SJCRH30 (cell line): Measurements from ENCODE around the gene IPO13. TPM values are rescaled to one million over a fixed set of nuclear protein-coding genes. Genes with fewer than 3 reads are reported as not detected.

Experiments used
- DNase-seq, 2 experiments: peaks; one replicate each; pipeline ENCODE4 v3.0.0-alpha.2; 2015 to 2020
- H3K27ac ChIP-seq: fragments of 250-450 bp; sonication (Bioruptor Pico); 2 replicates; pipeline ENCODE4 v1.5.1; 2020; ENCODE audit warnings: mild to moderate bottlenecking, moderate library complexity
- H3K27me3 ChIP-seq: fragments of 250-450 bp; sonication (Bioruptor Pico); 2 replicates; pipeline ENCODE4 v1.5.1; 2020; ENCODE audit warnings: mild to moderate bottlenecking, moderate library complexity
- H3K36me3 ChIP-seq: fragments of 250-450 bp; sonication (Bioruptor Pico); 2 replicates; pipeline ENCODE4 v1.5.1; 2020; ENCODE audit warnings: mild to moderate bottlenecking, moderate library complexity
- H3K4me1 ChIP-seq: fragments of 250-450 bp; sonication (Bioruptor Pico); 2 replicates; pipeline ENCODE4 v1.5.1; 2020; ENCODE audit warnings: mild to moderate bottlenecking, moderate library complexity
- H3K4me3 ChIP-seq: fragments of 250-450 bp; sonication (Bioruptor Pico); 2 replicates; pipeline ENCODE4 v1.5.1; 2020; ENCODE audit warnings: mild to moderate bottlenecking, moderate library complexity
- H3K9me3 ChIP-seq: fragments of 250-450 bp; sonication (Bioruptor Pico); replicated peaks from 2 replicates; pipeline ENCODE4 v1.5.1; 2020; ENCODE audit warnings: mild to moderate bottlenecking, moderate library complexity
- total RNA-seq: library from RNA; depleted of rRNA; stranded (reverse); fragments of >200 nt; shearing (Covaris generic); gene quantifications from 2 replicates; pipeline ENCODE4 v1.2.3, GENCODE V29; 2014

IPO13 gene
- total RNA-seq, 1 experiment from 2014 or later = 17.7 TPM

GRCh38 chr1:43978551-43979260, 32.0 kb downstream of the IPO13 start, which contains the start of gene B4GALT2:
Gene B4GALT2, plus strand, starts transcription at chr1:43979210. Its CDS starts 1,951 bp downstream, at chr1:43981161.
- Histone ChIP-seq H3K36me3 (peaks cover 12% of the 10 kb centered on the region), H3K27ac (peak within 1 kb of the TSS; percentile 53), H3K9me3 (no peaks in the 10 kb centered on the region), H3K4me1 (peaks cover 7% of the 10 kb centered on the region; the same call in 1 of the 2 replicates), H3K27me3 (no peaks in the 10 kb centered on the region), H3K4me3 (peak within 1 kb of the TSS; percentile 80)
- peak; percentile 49 to 66 for DNase-seq

GRCh38 chr1:43979261-43979527, 32.4 kb downstream of the IPO13 start:
- Histone ChIP-seq H3K4me1 (peaks cover 7% of the 10 kb centered on the region; the same call in 1 of the 2 replicates), H3K27ac (peak overlapping the region; percentile 53), H3K36me3 (peaks cover 12% of the 10 kb centered on the region), H3K9me3 (no peaks in the 10 kb centered on the region), H3K4me3 (peak overlapping the region; percentile 67), H3K27me3 (no peaks in the 10 kb centered on the region)
- no peak for DNase-seq

- H3K27me3 ChIP-seq = no peaks in the 10 kb centered on the region
- peaks cover 12% of the 10 kb centered on the region for H3K36me3 ChIP-seq
- H3K9me3 ChIP-seq = no peaks in the 10 kb centered on the region
- peaks cover 7% of the 10 kb centered on the region; the same call in 1 of the 2 replicates for H3K4me1 ChIP-seq
- H3K27ac ChIP-seq = peak overlapping the region; percentile 53
- H3K4me3 ChIP-seq = peak overlapping the region; percentile 67
- DNase-seq = peak; percentile 65 to 79
Observed at GRCh38 chr1:43979528-43980254, 32.9 kb downstream of the IPO13 start.

- H3K27ac ChIP-seq = peak overlapping the region; percentile 53
- H3K4me3 ChIP-seq = peak overlapping the region; percentile 67
- H3K9me3 ChIP-seq = no peaks in the 10 kb centered on the region
- peaks cover 7% of the 10 kb centered on the region; the same call in 1 of the 2 replicates for H3K4me1 ChIP-seq
- no peak for DNase-seq
- no peaks in the 10 kb centered on the region for H3K27me3 ChIP-seq
- H3K36me3 ChIP-seq = peaks cover 14% of the 10 kb centered on the region
Observed at GRCh38 chr1:43980255-43981134, 33.7 kb downstream of the IPO13 start.

GRCh38 chr1:43981135-43981491, 34.4 kb downstream of the IPO13 start:
- peaks cover 7% of the 10 kb centered on the region; the same call in 1 of the 2 replicates for H3K4me1 ChIP-seq
- no peaks in the 10 kb centered on the region for H3K27me3 ChIP-seq
- H3K4me3 ChIP-seq = no peak overlapping the region
- H3K9me3 ChIP-seq = no peaks in the 10 kb centered on the region
- no peak for DNase-seq
- peaks cover 17% of the 10 kb centered on the region for H3K36me3 ChIP-seq
- no peak overlapping the region for H3K27ac ChIP-seq

GRCh38 chr1:43981636-43982035, 34.9 kb downstream of the IPO13 start:
- Histone ChIP-seq H3K27me3 (no peaks in the 10 kb centered on the region), H3K9me3 (no peaks in the 10 kb centered on the region), H3K27ac (no peak overlapping the region), H3K4me3 (no peak overlapping the region), H3K36me3 (peaks cover 13% of the 10 kb centered on the region), H3K4me1 (peaks cover 7% of the 10 kb centered on the region; the same call in 1 of the 2 replicates)
- no peak for DNase-seq

- Histone ChIP-seq H3K9me3 (no peaks in the 10 kb centered on the region), H3K27me3 (no peaks in the 10 kb centered on the region), H3K4me1 (peaks cover 7% of the 10 kb centered on the region; the same call in 1 of the 2 replicates), H3K36me3 (peaks cover 8% of the 10 kb centered on the region), H3K27ac (no peak overlapping the region), H3K4me3 (no peak overlapping the region)
- DNase-seq = no peak
Observed at GRCh38 chr1:43982241-43982640, 35.5 kb downstream of the IPO13 start.

GRCh38 chr1:43982808-43983207, 36.1 kb downstream of the IPO13 start:
- Histone ChIP-seq H3K9me3 (no peaks in the 10 kb centered on the region), H3K4me3 (no peak overlapping the region), H3K36me3 (peaks cover 5% of the 10 kb centered on the region), H3K27ac (no peak overlapping the region), H3K4me1 (peaks cover 5% of the 10 kb centered on the region; the same call in 1 of the 2 replicates), H3K27me3 (no peaks in the 10 kb centered on the region)
- no peak for DNase-seq

GRCh38 chr1:43983253-43983899, 36.6 kb downstream of the IPO13 start:
- Histone ChIP-seq H3K4me3 (no peak overlapping the region), H3K27ac (no peak overlapping the region), H3K4me1 (peaks cover 5% of the 10 kb centered on the region; the same call in 1 of the 2 replicates), H3K9me3 (no peaks in the 10 kb centered on the region), H3K36me3 (peaks cover 5% of the 10 kb centered on the region), H3K27me3 (no peaks in the 10 kb centered on the region)
- DNase-seq = no peak

GRCh38 chr1:43984855-43985254, 38.1 kb downstream of the IPO13 start:
- Histone ChIP-seq H3K4me3 (no peak overlapping the region), H3K27me3 (no peaks in the 10 kb centered on the region), H3K27ac (no peak overlapping the region), H3K36me3 (peaks cover 5% of the 10 kb centered on the region), H3K9me3 (no peaks in the 10 kb centered on the region), H3K4me1 (peaks cover 4% of the 10 kb centered on the region; the same call in 1 of the 2 replicates)
- no peak for DNase-seq

- no peak for DNase-seq
- H3K36me3 ChIP-seq = peaks cover 5% of the 10 kb centered on the region
Observed at GRCh38 chr1:43985984-43986595, 39.3 kb downstream of the IPO13 start.

GRCh38 chr1:43986712-43987111, 40.0 kb downstream of the IPO13 start:
- DNase-seq = no peak
- Histone ChIP-seq H3K27ac (no peak overlapping the region), H3K27me3 (no peaks in the 10 kb centered on the region), H3K9me3 (no peaks in the 10 kb centered on the region), H3K4me3 (no peak overlapping the region), H3K4me1 (no peaks in the 10 kb centered on the region; the same call in 1 of the 2 replicates), H3K36me3 (peaks cover 5% of the 10 kb centered on the region)

More at GRCh38 chr1:43985984-43986595, 39.3 kb downstream of the IPO13 start:
- Histone ChIP-seq H3K4me3 (no peak overlapping the region), H3K27me3 (no peaks in the 10 kb centered on the region), H3K4me1 (no peaks in the 10 kb centered on the region; the same call in 1 of the 2 replicates), H3K27ac (no peak overlapping the region), H3K9me3 (no peaks in the 10 kb centered on the region)

GRCh38 chr1:43987159-43987902, 40.6 kb downstream of the IPO13 start:
- Histone ChIP-seq H3K36me3 (peaks cover 5% of the 10 kb centered on the region), H3K27me3 (no peaks in the 10 kb centered on the region), H3K9me3 (no peaks in the 10 kb centered on the region), H3K4me1 (no peaks in the 10 kb centered on the region; the same call in 1 of the 2 replicates), H3K4me3 (no peak overlapping the region), H3K27ac (no peak overlapping the region)
- no peak for DNase-seq
